ENCODE results near the gene SEC22C.

Gene SEC22C

GRCh38 chr3:42533161-42533897 lies 48.4 kb downstream of the SEC22C start:
- no peak overlapping the region for H3K4me3 Mint-ChIP-seq
- no peaks in the 10 kb centered on the region for H3K9me3 Mint-ChIP-seq (ENCODE audit: low read depth)
- H3K27me3 Mint-ChIP-seq: no peaks in the 10 kb centered on the region
- H3K27ac Mint-ChIP-seq: peak overlapping the region; percentile 58
- H3K36me3 Mint-ChIP-seq: peaks cover 12% of the 10 kb centered on the region
- H3K4me1 Mint-ChIP-seq (ENCODE audit: low read depth): peaks cover 78% of the 10 kb centered on the region

- peak overlapping the region; percentile 28 for H3K27ac Mint-ChIP-seq
- H3K36me3 Mint-ChIP-seq: peaks cover 12% of the 10 kb centered on the region
- H3K4me3 Mint-ChIP-seq: peak overlapping the region; percentile 0
- H3K27me3 Mint-ChIP-seq: no peaks in the 10 kb centered on the region
- H3K9me3 Mint-ChIP-seq (ENCODE audit: low read depth): no peaks in the 10 kb centered on the region
- peaks cover 83% of the 10 kb centered on the region for H3K4me1 Mint-ChIP-seq (ENCODE audit: low read depth)
These were observed 49.5 kb downstream of the SEC22C start for GRCh38 chr3:42532229-42532628.

GRCh38 chr3:42531470-42531869 lies 50.3 kb downstream of the SEC22C start:
- H3K4me3 Mint-ChIP-seq: no peak overlapping the region
- H3K27ac Mint-ChIP-seq: peak overlapping the region; percentile 41
- H3K4me1 Mint-ChIP-seq (ENCODE audit: low read depth): peaks cover 85% of the 10 kb centered on the region
- peaks cover 12% of the 10 kb centered on the region for H3K36me3 Mint-ChIP-seq
- no peaks in the 10 kb centered on the region for H3K9me3 Mint-ChIP-seq (ENCODE audit: low read depth)
- H3K27me3 Mint-ChIP-seq: no peaks in the 10 kb centered on the region

- peak overlapping the region; percentile 29 for H3K27ac Mint-ChIP-seq
- H3K4me1 Mint-ChIP-seq (ENCODE audit: low read depth): peaks cover 92% of the 10 kb centered on the region
- H3K36me3 Mint-ChIP-seq: peaks cover 12% of the 10 kb centered on the region
- H3K4me3 Mint-ChIP-seq: peak overlapping the region; percentile 14
- H3K27me3 Mint-ChIP-seq: no peaks in the 10 kb centered on the region
- H3K9me3 Mint-ChIP-seq (ENCODE audit: low read depth): no peaks in the 10 kb centered on the region
These were observed 51.7 kb downstream of the SEC22C start for GRCh38 chr3:42530073-42530472.

- Mint-ChIP-seq H3K4me1 (ENCODE audit: low read depth) (peaks cover 89% of the 10 kb centered on the region), H3K4me3 (peak overlapping the region; percentile 35), H3K9me3 (ENCODE audit: low read depth) (no peaks in the 10 kb centered on the region), H3K27me3 (no peaks in the 10 kb centered on the region), H3K36me3 (peaks cover 12% of the 10 kb centered on the region), H3K27ac (peak overlapping the region; percentile 50)
These were observed 52.3 kb downstream of the SEC22C start for GRCh38 chr3:42529468-42529867.

GRCh38 chr3:42527368-42527917 lies 54.3 kb downstream of the SEC22C start:
- Mint-ChIP-seq H3K27me3 (no peaks in the 10 kb centered on the region), H3K4me1 (ENCODE audit: low read depth) (peaks cover 74% of the 10 kb centered on the region), H3K9me3 (ENCODE audit: low read depth) (no peaks in the 10 kb centered on the region), H3K36me3 (peaks cover 9% of the 10 kb centered on the region), H3K4me3 (no peak overlapping the region), H3K27ac (peak overlapping the region; percentile 94)

GRCh38 chr3:42526616-42527367 lies 55.0 kb downstream of the SEC22C start:
- Mint-ChIP-seq H3K27me3 (no peaks in the 10 kb centered on the region), H3K9me3 (ENCODE audit: low read depth) (no peaks in the 10 kb centered on the region), H3K4me3 (peak overlapping the region; percentile 49), H3K36me3 (peaks cover 5% of the 10 kb centered on the region), H3K4me1 (ENCODE audit: low read depth) (peaks cover 68% of the 10 kb centered on the region), H3K27ac (peak overlapping the region; percentile 94)

- H3K9me3 Mint-ChIP-seq (ENCODE audit: low read depth): no peaks in the 10 kb centered on the region
- no peaks in the 10 kb centered on the region for H3K27me3 Mint-ChIP-seq
- H3K36me3 Mint-ChIP-seq: peaks cover 10% of the 10 kb centered on the region
- H3K4me1 Mint-ChIP-seq (ENCODE audit: low read depth): peaks cover 65% of the 10 kb centered on the region
- H3K4me3 Mint-ChIP-seq: no peak overlapping the region
- no peak overlapping the region for H3K27ac Mint-ChIP-seq
These were observed 55.9 kb downstream of the SEC22C start for GRCh38 chr3:42525736-42526345.

GRCh38 chr3:42525212-42525611 lies 56.6 kb downstream of the SEC22C start:
- H3K9me3 Mint-ChIP-seq (ENCODE audit: low read depth): no peaks in the 10 kb centered on the region
- H3K4me1 Mint-ChIP-seq (ENCODE audit: low read depth): peaks cover 65% of the 10 kb centered on the region
- peaks cover 8% of the 10 kb centered on the region for H3K36me3 Mint-ChIP-seq
- H3K27me3 Mint-ChIP-seq: no peaks in the 10 kb centered on the region
- no peak overlapping the region for H3K27ac Mint-ChIP-seq
- no peak overlapping the region for H3K4me3 Mint-ChIP-seq

GRCh38 chr3:42524751-42525150 lies 57.0 kb downstream of the SEC22C start:
- Mint-ChIP-seq H3K36me3 (peaks cover 7% of the 10 kb centered on the region), H3K9me3 (ENCODE audit: low read depth) (no peaks in the 10 kb centered on the region), H3K4me1 (ENCODE audit: low read depth) (peaks cover 65% of the 10 kb centered on the region), H3K27ac (peak overlapping the region; percentile 16), H3K4me3 (no peak overlapping the region), H3K27me3 (no peaks in the 10 kb centered on the region)

- Mint-ChIP-seq H3K9me3 (ENCODE audit: low read depth) (no peaks in the 10 kb centered on the region), H3K4me1 (ENCODE audit: low read depth) (peaks cover 37% of the 10 kb centered on the region), H3K27ac (peak overlapping the region; percentile 75), H3K36me3 (peaks cover 11% of the 10 kb centered on the region), H3K4me3 (no peak overlapping the region), H3K27me3 (no peaks in the 10 kb centered on the region)
These were observed 60.9 kb downstream of the SEC22C start for GRCh38 chr3:42520906-42521305.

- no peak overlapping the region for H3K4me3 Mint-ChIP-seq
- H3K27ac Mint-ChIP-seq: peak overlapping the region; percentile 93
These were observed 61.4 kb downstream of the SEC22C start for GRCh38 chr3:42520336-42520735.

GRCh38 chr3:42519568-42519962 lies 62.2 kb downstream of the SEC22C start:
- H3K4me1 Mint-ChIP-seq (ENCODE audit: low read depth): peaks cover 34% of the 10 kb centered on the region
- H3K36me3 Mint-ChIP-seq: peaks cover 12% of the 10 kb centered on the region
- peak overlapping the region; percentile 93 for H3K27ac Mint-ChIP-seq

More at GRCh38 chr3:42520336-42520735, 61.4 kb downstream of the SEC22C start:
- Mint-ChIP-seq H3K27me3 (no peaks in the 10 kb centered on the region), H3K4me1 (ENCODE audit: low read depth) (peaks cover 38% of the 10 kb centered on the region), H3K36me3 (peaks cover 11% of the 10 kb centered on the region), H3K9me3 (ENCODE audit: low read depth) (no peaks in the 10 kb centered on the region)

GRCh38 chr3:42518800-42519567 lies 62.8 kb downstream of the SEC22C start:
- no peaks in the 10 kb centered on the region for H3K9me3 Mint-ChIP-seq (ENCODE audit: low read depth)
- H3K27me3 Mint-ChIP-seq: no peaks in the 10 kb centered on the region
- H3K36me3 Mint-ChIP-seq: peaks cover 14% of the 10 kb centered on the region
- H3K4me1 Mint-ChIP-seq (ENCODE audit: low read depth): peaks cover 32% of the 10 kb centered on the region
- peak overlapping the region; percentile 93 for H3K27ac Mint-ChIP-seq
- peak overlapping the region; percentile 80 for H3K4me3 Mint-ChIP-seq

More at GRCh38 chr3:42519568-42519962, 62.2 kb downstream of the SEC22C start:
- H3K9me3 Mint-ChIP-seq (ENCODE audit: low read depth): no peaks in the 10 kb centered on the region
- H3K27me3 Mint-ChIP-seq: no peaks in the 10 kb centered on the region
- H3K4me3 Mint-ChIP-seq: peak overlapping the region; percentile 80

All from activated naive CD8-positive, alpha-beta T cell (primary cell).